GM18868 (cell line): Measurements from ENCODE around the gene LDAH.
A peak's percentile ranks its signal among the peaks of the same experiment; 100 is the strongest.

Experiments
- ATAC-seq: cut with Tn5 transposase; IDR thresholded peaks from one replicate; pipeline ENCODE4 v1.9.1; 2021; ENCODE audit warnings: mild to moderate bottlenecking, moderate library complexity; ENCODE audit not compliant: unreplicated experiment

LDAH gene

DNA sequence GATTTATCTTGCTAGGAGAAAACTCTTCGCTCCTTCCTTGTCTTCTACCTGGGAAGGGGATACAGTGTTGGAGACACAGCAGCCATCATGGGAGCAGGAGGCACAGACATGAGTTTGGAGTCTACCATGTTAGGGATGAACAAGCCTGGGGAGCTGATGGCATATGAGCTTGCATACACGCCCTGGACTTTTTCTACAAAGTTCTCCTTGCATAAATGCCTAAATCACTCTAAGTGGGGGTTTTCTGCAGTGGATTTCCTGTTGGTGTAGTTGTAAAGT is 168.4 kb downstream of the LDAH start:
- no peak for ATAC-seq

DNA sequence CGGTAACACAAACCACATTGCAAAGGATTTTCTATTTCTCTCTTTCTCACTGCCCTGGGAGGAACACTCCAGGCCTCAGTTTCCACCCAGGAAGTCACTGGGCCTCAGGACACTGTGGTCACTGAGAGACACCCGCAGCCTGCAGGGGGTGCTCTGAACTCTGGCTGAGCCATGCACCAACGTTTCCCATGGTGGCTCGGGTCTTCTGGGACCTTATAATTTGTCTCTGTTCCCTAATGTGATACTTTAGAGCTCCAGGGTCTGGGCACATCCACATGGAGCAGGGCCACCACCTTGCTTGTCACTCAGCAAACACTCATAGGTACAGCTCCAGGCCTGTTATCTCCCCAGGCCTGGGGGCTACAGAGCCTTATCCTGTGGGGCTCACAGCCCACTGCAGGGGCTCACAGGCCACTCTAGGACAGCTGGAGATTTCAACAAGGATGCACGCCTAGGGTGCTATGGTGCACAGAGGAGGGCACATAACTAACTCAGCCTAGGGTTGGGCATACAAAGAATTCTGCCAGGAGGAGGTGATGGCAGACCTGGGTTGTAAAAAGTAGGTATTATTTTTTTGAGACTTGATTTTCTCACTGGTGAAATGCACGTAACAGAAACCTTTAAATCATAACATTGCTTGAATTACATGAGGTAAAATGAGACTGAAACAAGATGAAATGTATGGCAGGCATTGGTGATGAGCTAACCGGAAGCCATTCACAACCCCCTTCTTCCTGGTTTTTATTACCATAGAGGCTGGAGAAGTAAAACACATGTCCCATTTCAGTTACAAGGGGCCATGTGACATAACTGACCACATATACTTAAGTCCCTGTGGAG is 169.0 kb downstream of the LDAH start:
- ATAC-seq, result no peak

DNA sequence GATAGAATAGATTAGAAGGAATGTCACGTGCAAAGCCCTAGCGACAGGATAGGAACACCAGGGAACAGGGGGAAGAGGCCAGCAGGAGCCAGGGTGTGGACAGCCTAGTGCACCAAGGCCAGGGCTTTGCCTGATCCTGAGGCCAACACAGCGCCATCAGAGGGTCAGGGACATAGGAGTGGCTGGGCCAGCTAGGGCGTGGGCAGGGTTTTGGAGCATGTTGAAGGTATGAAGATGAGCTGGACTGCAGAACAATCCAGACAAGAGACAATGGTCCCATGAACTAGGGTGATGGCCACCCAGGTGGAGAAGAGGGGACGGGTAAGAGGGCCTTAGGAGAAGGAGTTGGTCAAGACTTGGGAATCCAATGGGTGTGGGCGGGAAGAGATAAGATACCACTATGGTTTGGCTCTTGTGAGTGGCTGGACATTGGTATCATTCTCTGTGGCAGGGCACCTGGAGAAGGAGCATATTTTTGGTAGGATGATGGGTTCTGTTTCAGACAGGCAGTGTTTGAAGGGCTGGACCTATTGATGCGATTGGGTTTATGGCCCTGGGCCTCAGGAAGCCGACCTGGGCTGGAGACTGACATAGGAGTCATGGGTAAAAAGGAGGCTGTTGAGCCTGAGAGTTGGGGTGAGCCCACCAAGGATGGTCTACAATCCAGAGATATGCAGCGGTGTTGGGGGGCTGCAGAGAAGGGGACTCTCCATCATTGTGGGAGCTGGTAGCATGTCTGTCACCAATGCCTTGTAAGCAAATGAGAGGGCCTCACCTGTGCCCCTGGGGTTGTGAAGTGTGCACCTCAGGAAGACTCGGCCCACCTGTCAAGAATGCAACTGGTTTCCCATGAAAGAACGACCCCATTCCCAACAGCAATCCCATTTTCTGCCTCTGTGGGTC is 170.0 kb downstream of the LDAH start:
- ATAC-seq, result no peak

DNA sequence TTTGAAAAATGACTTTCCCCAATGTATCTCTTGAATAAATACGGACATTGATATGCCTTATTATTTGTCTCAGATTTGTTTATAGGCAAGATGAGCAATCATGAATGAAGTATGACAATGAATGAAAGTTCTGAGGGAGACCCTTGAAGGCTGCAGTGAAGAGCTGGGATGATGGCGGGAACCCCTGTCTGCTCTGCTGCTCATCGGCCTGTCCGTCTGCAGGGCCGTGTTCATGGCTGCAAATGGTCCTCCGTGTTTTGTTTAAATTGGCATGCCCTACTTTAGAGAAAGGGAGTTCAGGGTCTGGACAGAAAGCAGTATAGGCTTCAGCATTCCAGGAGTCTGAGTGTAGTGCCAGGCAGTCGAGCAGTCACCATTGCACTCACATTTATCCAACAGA is 170.8 kb downstream of the LDAH start:
- no peak for ATAC-seq

DNA sequence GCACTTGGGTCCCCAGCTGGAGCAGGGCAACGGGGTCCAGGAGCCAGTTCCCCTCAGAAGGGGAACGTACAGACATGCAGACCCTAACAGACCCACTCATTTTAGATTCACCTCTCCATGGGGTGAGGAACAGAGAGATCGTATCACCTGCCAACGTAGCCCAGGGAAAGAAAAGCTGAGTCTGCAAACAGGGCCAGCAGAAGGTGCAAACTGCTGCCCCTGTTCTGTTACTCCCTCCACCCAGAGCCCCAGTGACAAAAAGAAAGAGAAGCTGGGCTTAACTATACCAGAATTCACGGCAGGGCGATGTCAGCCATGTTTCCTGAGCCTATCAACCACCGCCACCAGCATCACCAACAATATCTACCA is 171.2 kb downstream of the LDAH start:
- ATAC-seq, result no peak

DNA sequence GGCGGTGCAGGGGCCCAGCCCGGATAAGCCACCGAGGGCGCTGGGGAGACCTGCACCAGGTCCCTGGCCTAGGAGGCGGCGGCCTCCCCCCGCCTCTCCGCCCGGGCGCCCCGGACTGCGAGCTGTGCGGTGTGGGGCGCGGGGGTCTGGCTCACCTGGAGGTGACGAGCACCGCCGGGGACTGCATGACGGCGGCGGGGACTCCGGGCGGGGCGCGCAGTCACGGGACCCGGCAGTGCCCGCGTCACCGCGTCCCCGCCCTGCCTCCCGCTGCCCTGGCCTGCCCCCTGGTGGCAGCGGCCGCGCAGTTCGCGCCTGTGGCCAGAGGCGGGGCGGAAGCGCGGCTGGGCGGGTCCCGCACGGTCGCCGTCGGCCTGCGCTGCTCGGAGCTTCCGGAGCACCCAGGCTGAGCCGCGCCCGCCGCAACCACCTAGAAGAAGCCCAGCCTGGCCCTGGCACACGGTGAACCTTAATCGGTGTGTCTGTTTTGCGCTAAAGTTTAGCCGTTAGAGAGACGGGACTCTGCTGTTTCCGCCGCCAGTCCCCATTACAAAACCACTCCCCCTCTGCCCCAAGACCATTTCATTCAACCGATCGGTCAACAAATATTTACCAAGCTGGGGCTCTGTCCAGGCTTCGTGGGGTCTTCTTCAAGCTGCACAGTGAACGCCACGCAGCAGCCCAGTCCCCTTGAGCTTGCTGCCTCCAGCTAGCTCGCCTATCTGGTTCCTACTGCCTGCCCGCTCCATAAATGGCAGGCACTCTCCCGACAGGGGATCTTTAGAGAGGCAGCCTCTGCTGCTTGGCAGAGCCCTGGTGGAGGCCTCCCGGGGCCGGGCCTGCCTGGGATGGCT is 171.8 kb downstream of the LDAH start, which contains the start of gene HS1BP3:
Gene HS1BP3 (minus strand): TSS at position 222 of the 854 bp plus-strand sequence. CDS start 35 bp downstream, at position 187.
- ATAC-seq, result peak; percentile 93

DNA sequence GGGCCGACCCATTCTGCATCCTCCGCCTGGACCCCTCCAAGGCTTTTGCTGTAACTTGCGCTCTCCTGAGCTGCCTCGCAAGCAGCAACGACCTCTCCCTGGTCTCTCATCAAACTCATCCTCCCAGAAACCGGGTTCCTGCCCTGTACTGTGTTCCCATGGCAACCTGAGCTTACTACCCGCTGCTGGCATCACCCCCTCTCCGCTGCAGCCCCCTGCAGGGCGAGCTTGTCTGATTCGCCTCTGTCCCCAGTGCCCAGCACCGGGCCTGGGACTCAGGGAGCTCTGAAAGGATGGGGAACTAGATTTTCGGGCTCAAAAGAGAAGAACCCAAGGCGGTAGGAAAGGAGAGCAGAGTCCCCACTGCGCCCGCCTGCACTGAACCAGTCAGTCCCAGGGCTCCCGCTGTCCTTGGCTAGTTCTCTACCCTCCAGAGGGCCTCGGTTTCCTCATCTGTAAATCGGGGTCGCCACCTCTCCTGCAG is 172.5 kb downstream of the LDAH start:
- peak; percentile 17 for ATAC-seq

DNA sequence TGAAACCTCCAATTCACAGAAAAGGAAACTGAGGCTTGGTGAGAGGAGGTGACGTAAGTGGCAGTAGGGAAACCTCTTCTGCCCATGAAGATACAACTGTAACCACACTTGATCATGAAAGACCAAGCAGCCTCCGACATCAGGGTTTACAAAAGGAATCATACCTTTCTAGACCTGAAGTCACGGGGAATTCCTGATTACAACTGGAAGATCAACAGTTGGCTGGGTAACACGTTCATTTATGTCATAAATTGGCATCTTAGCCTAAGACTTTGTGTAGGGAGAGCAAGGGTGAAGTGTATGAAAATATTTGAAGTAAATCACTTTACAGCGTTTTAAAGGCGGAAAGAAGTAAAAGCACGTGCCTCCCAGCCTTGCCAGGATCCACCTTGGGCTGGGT is 172.9 kb downstream of the LDAH start:
- no peak for ATAC-seq

DNA sequence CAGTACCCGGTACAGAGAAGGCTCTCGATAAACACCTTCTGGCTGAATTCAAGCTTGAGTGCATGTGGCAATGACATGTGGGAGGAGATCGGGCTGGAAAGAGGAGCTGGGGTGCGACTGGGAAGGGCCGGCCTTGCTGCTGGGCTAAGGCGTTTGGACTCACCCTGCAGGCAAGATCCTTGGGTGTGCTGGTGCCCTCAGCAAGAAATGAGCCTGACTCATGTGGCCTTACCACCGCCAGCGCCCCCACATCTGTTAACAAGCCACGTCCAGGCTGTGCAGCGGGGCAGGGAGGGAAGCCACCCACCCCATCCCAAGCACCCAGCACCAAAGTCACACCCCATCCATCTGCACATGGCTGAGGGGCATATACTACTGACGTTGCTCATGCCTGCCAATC is 173.3 kb downstream of the LDAH start:
- ATAC-seq, result no peak

DNA sequence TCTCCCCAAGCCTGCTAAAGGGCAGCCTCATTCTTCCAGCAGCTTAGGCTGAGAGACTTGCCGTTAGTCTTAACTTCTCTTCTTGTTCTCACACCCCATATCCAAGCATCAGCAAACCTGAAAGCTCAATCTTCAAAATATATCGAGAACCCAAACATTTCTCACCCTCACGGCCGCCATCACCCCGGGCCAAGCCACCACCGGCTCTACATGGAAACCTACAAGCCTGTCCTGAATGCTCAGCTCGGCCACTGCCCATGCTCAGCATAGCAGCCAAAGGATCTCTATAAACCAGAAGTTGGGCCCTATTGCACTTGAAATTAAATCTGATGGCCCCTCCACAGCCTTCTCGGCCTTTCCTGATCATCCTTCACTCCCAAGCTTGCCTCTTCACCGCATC is 174.1 kb downstream of the LDAH start:
- ATAC-seq, result no peak

DNA sequence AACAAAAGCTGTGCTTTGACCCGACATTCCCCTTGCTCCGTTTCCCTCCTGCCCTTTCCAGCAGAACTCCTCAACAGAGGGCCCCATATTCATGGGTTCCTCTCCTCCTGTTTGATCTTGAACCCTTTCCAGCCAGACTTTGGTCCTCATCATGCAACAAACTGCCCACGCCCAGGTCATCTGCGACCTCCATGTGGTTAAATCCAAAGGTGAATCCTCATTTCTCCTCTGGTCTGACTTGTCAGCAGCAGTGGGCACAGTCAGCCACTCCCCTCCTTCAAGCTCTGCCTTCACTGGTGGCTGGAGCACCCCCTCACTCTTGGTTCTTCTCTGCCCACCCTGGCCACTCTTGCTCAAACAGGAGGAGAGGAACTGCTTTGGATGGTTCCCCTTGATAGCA is 174.7 kb downstream of the LDAH start:
- ATAC-seq, result no peak

DNA sequence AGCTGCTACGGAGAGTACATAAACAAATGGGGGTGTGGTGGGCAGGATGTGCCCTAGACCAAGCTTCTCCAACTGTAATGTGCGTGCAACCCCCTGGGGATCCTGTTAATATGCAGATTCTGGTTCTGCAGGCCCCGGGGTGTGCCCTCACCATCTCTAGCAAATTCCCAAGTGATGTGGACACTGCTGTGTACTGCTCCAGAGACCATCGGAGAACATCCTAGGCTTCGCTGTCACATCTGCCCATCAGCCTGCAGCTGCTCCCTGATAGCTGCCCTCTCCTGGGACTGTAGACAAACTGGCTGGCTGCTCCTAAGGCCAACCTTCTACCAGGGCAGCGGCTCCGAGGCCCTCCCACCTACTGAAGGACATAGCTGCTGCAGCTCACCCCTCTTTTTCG is 175.2 kb downstream of the LDAH start:
- no peak for ATAC-seq

DNA sequence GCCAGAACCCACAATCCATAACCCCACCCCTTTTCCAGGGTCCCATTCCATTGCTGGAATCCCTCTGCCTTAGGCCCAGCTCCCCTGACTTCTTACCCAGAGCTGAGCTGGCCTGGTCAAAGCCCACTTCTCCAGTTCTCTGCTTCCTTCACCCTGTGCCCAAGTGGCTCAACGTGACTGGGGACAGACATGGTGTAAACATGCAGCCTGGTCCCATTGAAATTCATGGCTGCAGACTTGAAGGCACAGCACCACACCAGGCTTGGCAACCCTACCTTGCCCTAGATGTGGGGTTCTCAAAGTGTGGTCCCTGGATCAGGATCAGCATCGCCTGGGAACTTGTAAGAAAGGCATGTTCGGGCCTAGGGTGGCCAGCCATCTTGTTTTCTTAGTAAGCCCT is 175.7 kb downstream of the LDAH start:
- ATAC-seq, result no peak

DNA sequence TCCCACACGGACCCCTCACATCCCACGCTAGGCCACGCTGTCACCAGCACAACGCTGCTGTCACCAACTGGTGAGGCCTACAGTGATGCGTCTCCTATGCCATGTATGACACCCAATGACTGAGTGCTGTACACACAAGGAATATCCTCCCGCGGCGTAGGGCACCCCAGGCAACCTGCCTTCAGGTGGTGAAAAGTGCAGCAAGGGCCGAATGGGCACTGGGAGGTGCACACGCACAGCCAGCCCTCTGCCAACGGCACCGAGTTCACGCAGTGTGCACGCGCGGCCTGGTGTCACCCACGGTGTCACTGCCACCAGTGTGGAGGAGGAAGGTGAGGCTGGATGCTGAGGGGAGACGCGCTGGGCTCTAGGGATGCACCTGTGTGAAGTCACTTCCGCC is 176.5 kb downstream of the LDAH start:
- no peak for ATAC-seq

DNA sequence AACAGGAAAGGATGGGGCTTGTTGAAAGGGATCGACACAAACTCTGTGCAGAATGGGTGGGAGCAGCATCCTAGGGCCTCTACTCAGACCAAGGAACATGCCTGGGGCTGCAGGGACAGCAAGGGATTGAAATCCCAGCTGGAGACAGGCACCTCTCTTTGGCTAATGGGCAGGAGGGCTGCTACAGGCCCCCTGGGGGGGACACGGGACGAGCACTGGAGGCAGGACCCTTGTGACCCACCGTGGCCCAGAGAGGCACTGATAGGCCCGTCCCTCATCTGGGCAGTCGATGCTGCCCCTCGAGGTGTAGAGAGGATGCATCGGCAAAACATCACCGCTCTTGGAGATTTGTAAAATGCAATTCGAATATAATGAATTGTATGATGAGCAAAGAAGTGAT is 177.1 kb downstream of the LDAH start:
- ATAC-seq, result no peak

DNA sequence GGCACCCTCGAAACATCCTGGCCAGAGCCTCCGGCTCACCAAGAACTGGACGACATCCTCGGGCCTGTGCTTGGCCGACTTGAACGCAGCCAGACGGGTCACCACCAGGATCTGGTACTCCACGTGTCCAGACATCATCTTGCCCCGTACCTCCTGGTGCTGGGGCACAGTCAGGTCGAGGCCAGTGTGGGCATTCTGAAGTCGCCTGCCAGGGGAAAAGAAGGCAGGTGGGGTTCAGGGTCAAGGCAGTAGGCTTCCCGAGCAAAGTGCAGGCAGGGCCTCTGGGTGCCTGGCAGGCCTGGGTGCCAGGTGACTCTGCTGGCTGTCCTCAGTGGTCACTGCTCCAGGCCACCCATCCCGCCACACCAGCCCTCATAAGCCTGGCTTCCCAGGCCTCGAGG is 177.6 kb downstream of the LDAH start:
- ATAC-seq, result no peak

DNA sequence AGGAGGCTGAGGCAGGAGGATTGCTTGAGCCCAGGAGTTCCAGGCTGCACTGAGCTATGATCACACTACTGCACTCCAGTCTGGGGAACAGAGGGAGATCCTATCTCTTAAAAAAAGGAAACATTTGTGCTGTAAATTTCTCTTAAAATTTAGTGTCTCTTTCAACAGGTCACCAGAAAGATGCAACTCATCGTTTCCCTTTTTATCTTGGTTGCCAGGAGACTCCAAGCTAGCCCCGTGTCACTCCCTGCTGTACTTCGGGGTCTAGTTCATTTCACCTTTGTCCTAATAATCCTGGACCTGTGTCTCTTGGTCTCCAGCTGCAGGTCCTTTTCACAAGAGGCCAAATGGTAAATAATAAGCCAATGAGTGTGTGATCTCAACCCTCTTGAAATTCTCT is 179.1 kb downstream of the LDAH start:
- no peak for ATAC-seq

DNA sequence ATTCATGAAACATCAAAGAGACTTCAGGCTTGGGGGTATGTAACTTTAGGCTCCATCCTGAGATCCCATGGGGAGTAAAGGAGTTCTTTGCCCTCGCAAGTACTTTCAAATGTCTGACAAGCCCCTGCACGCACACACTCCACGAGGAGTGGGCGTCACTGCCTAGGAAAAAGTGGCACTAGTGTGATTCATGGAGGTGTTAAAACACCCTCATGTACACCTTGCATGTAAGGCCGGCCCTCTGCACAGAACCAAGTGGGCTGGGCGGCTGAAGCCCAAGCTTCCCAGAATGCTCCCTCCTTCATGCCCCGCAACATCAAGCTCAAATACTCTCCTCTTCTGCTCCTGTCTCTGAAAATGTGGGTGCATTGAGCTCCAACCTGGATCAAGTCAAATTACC is 179.8 kb downstream of the LDAH start:
- ATAC-seq, result no peak

DNA sequence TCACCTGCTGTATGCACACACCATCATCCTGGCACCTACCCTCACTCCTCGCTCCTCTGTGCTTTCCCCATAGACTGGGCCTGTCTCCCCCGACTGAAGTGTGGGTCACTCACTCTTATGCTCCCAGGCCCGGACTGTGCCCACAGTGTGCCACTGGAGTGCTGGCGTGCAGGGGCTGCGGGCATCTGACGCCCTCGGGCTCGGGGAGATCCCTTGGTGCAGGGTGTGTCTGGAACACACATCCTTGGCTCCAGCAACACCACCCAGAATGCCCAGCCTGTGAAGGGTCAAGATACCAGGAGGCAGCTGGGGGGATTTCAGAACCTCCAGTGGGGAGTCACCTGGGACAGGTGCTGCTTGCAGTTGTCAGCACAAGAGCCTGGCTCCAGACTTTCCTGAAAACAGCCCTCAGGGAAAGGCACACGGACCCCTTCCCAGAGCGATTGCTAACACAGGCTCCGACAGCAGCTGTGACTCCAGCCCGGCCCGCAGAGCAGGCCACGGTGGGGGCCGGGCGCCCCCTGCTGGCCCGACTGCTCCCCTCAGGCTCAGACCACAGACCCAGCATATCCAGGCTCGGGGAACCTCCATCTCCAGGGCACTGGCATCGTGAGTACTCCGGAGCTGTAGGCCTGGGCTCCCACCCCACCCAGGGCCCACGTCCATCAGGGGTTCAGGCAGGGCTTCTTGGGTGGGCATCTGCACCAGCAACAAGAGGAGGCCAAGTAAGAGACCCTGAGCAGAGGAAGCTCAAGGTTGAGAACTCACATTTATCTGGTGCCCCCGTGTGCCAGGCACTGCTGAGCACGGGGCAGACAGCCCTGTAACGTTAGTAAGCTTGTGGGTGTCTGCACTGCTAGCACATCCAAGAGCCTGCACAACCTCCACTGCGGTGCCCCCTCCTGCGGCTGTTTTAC is 180.6 kb downstream of the LDAH start:
- ATAC-seq, result peak; percentile 97
